GM19035 (cell line): ENCODE measurements around the gene CACNB1.

Experiments used
- ATAC-seq: cut with Tn5 transposase; IDR thresholded peaks from one replicate; pipeline ENCODE4 v1.9.1; 2021; ENCODE audit not compliant: unreplicated experiment

CACNB1 gene

DNA sequence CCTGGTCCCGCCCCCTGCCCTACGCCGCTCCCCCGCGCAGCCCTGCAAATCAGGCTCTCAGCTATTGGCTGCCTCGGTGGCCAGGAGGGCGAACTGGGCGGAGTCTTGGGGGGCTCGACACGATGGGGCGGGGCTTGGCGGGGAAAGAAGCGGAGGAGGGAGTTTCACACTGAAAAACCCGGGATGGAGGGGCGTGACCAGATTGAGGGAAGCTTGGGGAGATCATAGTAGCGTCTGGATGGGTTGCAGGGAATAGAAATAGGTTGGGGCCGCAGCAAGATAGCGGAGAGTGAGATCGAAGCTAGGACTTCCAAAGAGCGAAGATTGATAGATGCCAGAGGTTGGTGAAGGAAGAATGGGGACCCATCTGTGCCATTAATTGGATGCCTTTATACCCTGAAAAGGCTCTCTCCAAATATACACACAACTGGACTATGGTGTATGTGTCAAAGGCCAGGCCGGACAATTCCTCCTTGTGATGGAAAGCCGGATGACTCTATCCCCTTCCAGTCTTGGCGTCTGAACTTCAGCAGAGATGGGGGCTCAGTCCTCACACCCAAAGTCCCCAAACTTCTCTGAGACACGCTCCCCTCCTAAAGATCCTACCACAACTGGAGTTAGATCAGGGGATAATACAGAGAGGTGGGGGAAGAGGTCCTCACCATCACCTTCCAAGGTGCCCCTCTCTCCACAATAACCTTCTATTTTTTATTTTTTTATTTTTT, 28.7 kb upstream of the CACNB1 start:
- no peak for ATAC-seq

GRCh38 chr17:39225308-39225958, 28.0 kb upstream of the CACNB1 start, which contains the start of gene STAC2:
STAC2 (minus strand) TSS chr17:39225945; CDS start chr17:39225502, 443 bp downstream.
- no peak for ATAC-seq

DNA sequence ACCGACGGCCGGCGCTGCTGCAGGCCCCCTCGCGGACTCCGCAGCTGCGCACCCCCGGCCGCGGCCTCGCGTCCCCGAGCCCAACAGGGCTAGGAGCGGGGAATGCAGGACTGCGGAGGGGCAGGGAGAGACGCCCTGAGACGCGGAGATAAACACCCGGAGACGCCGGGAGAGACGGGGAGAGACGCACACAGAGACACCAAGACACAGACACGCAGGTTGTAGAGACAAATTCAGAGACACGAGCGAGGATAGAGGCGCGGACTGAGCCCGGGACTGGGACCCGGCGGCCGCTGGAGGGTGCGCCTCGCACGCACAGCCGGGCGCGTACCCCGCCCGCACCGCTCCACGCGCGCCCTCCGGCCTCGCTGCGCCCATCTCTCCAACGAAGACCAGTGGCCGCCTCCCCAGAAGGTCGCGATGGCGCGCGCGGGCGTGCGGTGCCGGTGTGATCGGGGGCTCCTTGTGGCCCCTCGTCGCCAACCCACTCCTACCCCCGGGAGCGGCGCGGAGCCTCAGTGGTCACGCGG, 27.4 kb upstream of the CACNB1 start:
- ATAC-seq = no peak

GRCh38 chr17:39223907-39224777, 26.7 kb upstream of the CACNB1 start:
- ATAC-seq = no peak

DNA sequence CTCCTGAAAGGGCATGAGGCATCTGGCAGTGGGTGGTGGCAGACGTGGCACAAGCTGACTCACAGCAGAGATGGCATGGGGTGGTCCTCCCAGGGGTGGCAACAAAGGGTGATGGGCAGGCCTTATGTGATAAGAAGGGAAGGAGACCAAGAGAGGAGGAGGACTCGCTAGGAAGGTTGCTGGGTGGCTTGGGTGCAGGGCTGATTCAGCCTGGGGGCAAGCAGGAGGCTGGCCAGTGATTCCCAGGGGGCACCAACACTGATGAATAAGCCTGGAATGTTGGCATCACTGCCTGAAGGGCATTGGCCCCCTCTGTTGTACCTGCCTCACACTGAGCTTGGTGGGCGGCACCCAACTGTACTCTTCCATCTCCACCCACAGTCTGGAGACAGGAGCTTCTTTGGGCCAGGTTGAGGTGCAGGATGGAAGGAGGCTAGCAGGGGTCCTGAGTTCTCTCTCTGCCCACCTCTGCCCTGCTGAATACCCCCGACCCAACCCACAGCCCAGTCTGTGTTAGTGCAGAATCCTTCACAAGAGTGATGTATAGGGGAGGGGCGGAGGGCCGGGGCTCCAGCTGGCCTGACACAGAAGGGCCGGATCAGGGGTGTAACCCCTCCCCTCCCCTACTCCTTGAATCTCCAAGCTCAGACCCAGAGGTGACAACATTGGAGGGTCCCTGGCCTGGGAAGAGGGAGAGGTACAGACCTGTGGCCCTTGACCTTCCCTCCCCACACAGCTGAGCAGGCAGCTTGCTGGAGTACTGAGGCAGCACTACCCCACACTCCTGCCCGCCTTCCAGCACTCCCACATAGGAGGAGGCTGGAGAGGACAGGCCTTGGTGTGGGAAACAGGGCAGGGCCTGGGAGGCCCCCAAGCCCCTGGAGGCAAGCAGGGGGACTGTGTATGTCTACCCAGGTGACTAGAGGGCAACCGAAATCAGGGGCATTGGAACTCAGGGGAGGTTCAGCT, 25.7 kb upstream of the CACNB1 start:
- no peak for ATAC-seq

DNA sequence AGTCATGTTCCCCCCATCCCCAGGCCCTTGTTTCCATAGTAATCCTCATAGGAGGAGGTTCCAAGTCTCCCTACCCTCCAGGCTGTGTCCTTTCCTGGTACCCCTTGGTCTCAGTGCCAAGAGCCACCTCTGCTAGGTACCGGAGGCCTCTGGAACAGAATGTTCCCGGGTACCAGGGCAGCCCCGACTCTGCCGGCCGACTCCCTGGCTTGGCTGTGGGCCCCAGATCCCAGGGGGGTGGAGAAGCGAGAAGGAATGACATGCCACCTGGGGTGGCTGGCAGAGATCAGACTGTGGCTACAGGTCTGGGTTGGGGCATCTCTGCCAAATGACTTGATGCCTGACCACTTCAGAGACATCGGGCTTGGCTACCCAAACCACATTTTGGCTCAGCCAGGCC, 24.7 kb upstream of the CACNB1 start:
- ATAC-seq = no peak

DNA sequence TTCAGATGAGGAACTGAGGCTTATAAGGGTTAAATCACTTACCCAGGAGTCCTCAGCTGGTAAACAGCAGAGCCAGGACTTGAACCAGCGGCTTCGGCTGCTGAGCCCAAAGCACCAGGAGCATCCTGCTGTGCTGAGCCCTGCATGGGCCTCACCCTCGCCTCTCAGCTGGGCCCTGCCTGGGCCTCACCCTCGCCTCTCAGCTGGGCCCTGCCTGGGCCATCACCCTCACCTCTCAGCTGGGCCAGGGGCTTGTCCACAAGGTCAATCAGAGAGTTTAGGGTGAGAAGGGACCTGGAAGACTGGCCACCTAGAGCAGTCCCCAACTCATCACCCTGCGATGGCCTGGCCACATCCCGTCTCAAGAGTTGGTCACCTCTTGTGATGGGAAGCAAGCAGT, 24.1 kb upstream of the CACNB1 start:
- ATAC-seq = no peak

- ATAC-seq = no peak
Measured at GRCh38 chr17:39219647-39220154, 22.2 kb upstream of the CACNB1 start.

DNA sequence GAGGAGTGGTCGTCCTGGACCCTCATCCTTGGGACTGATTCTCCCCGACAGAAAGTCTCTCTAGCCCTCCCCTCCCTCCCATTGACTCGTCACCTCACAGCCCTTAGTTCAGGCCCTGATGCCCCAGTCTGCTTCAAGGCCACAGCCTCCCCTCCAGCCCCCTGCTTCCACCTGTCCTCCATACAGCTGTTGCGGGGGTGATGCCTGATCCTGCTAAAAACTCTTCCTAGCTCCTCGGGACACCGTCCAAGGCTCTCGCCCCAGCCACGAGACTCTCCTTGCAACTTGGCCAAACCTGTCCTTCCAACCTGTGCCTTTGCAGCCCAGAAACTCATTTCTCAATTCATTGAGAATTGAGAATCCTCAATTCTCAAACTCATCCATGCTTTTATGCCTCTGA, 21.4 kb upstream of the CACNB1 start:
- no peak for ATAC-seq

- ATAC-seq = no peak
Measured at GRCh38 chr17:39217734-39218369, 20.4 kb upstream of the CACNB1 start.

DNA sequence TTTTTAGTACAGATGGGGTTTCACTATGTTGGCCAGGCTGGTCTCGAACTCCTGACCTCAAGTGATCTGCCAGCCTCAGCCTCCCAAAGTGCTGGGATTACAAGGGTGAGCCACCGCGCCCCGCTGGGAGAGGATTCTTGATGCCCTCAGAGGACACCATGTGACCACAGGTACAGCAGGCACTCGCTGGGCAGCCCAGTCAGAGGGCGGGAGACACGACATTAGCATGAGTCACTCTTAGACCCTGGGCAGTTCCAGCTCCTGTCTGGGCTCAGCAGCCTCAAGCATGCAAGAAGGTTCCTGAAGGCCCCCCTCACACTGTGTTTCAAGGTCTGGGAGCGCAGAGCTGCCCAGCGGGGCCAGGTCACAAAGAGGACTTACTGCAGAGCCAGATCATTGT, 16.4 kb upstream of the CACNB1 start:
- no peak for ATAC-seq

DNA sequence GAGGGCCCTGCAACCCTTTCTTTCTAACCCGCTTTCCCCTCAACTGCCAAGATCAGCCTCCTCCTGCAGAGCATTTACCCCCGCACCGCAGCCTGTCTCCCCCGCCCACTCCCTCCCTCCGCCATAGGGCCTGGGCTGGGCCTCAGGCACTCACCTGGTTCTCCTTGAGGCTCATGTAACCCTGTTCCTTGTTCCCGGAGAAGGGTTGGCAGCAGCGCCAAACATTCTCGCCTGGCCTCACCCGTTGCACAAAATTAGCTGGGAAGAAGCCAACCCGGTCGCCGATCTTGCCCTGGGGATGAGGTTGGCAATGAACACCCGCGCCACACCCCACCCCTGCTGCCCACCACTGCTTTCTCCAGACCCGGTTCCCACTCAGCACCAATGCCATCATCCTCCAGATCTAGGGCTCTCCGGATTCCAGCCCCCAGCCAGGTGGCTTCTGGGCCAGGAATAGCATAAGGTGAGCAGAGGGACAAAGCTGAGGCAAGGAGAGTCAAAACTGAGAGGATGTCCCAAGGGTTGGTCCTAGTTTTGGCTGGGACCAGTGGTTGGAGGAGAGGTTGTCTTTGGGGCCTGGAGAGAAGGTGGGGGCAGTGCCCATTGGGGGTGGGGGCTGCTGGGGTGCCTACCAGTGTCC, 15.5 kb upstream of the CACNB1 start:
- no peak for ATAC-seq

- ATAC-seq = no peak
Measured at GRCh38 chr17:39212195-39212810, 14.8 kb upstream of the CACNB1 start.

GRCh38 chr17:39210093-39210434, 12.6 kb upstream of the CACNB1 start:
- ATAC-seq = no peak

GRCh38 chr17:39209317-39210092, 12.0 kb upstream of the CACNB1 start:
- no peak for ATAC-seq

DNA sequence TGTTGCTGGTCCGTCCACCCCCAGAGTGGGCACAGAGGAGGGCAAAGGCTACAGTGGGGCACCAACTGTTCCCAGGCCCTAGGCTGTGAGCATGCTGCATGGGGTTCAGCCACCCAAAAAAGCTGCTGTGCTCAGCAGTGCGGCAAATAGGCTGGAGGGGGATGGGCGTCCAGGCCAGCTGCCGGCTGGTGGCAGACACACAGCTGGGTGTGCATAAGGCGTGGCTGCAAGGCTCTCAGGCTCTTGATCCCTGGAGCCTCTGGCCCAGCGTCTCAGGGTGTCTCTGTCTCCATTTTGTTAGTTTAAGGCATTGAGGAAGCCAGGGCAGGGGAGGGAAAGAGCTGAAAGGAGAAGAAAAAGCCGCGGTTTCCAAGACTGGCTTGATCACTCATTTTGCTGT, 11.4 kb upstream of the CACNB1 start:
- ATAC-seq = no peak

DNA sequence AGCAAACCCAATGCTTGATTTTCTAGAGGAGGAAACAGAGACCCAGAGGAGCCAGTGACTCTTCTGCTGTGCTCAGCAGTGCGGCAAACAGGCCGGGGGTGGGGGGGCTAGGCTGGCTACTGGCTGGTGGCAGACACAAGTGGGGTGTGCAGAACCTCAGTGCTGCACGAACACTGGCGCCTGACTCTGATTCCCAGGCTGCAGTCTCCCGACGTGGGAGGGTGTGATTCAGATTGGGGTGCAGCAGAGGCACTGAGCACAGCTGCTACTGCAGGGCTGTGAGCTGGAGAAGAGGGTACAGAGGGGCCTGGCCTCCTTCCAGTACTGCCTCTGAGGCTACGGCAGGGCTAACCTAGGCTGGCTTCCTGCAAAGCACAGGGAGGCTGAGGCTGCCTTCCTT, 10.7 kb upstream of the CACNB1 start:
- ATAC-seq = no peak

GRCh38 chr17:39205112-39205526, 7.7 kb upstream of the CACNB1 start:
- no peak for ATAC-seq
